Parathyroid adenoma (tissue), 2 donors: ENCODE data around the gene RAE1.

ENCODE experiments used
- H2AFZ ChIP-seq: fragments of 300-600 bp; sonication (generic); one replicate; pipeline ENCODE4 v1.7.0; 2017; ENCODE audit warnings: antibody characterized with exemption, mild to moderate bottlenecking
- H3K27ac ChIP-seq: fragments of 300-600 bp; sonication (generic); one replicate; pipeline ENCODE4 v1.7.0; 2017
- H3K27me3 ChIP-seq: fragments of 300-600 bp; sonication (generic); one replicate; pipeline ENCODE4 v1.7.0; 2017; ENCODE audit warnings: low read length; ENCODE audit not compliant: control insufficient read depth, insufficient read depth
- H3K36me3 ChIP-seq: fragments of 300-600 bp; sonication (generic); one replicate; pipeline ENCODE4 v1.7.0; 2017; ENCODE audit warnings: low read length; ENCODE audit not compliant: control insufficient read depth, insufficient read depth
- H3K4me1 ChIP-seq: fragments of 300-600 bp; sonication (generic); one replicate; pipeline ENCODE4 v1.7.0; 2017; ENCODE audit warnings: control low read depth
- H3K4me2 ChIP-seq: fragments of 300-600 bp; sonication (generic); one replicate; pipeline ENCODE4 v1.7.0; 2017; ENCODE audit warnings: low read length
- H3K4me3 ChIP-seq: fragments of 300-600 bp; sonication (generic); one replicate; pipeline ENCODE4 v1.7.0; 2017; ENCODE audit warnings: low read depth, low read length
- H3K79me2 ChIP-seq: fragments of 300-600 bp; sonication (generic); one replicate; pipeline ENCODE4 v1.7.0; 2017; ENCODE audit warnings: control low read depth
- H3K9ac ChIP-seq: fragments of 300-600 bp; sonication (generic); one replicate; pipeline ENCODE4 v1.7.0; 2017; ENCODE audit warnings: mild to moderate bottlenecking
- H3K9me3 ChIP-seq: fragments of 300-600 bp; sonication (generic); one replicate; pipeline ENCODE4 v1.7.0; 2017; ENCODE audit warnings: low read length; ENCODE audit not compliant: control insufficient read depth
- TF ChIP-seq, protein P1 (sequence below): fragments of 300-600 bp; sonication (generic); IDR thresholded peaks from one replicate; pipeline ENCODE4 v1.7.0; 2017; ENCODE audit warnings: antibody characterized with exemption, mild to moderate bottlenecking
- donor health status: primary hyperparathyroidism.

RAE1 gene

DNA sequence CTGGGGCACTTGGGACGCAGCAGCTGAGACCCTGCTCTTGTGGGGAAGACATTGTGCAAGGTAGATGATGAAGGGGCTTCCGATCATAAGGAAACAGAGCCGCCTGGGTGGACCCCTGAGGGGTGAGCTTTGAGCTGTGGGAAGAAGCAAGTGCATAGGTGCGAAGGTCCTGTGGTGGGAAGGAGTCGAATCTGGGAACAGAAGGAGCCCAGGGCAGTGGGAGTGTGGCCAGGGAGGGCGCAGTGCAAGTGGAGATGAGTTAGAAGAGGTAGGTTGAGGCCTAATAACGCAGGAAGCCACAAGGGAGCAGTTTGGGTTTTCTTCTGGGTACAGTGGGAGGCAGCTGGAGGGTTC, 50.5 kb downstream of the RAE1 start:
- Histone ChIP-seq H3K27ac (no peak overlapping the region), H3K27me3 (no peaks in the 10 kb centered on the region), H3K4me2 (no peak overlapping the region), H3K9me3 (no peaks in the 10 kb centered on the region), H3K4me3 (no peak overlapping the region), H3K9ac (no peak overlapping the region), H3K36me3 (no peaks in the 10 kb centered on the region), H2AFZ (no peak overlapping the region), H3K79me2 (no peaks in the 10 kb centered on the region), H3K4me1 (no peaks in the 10 kb centered on the region)
- TF ChIP-seq, protein P1, sequence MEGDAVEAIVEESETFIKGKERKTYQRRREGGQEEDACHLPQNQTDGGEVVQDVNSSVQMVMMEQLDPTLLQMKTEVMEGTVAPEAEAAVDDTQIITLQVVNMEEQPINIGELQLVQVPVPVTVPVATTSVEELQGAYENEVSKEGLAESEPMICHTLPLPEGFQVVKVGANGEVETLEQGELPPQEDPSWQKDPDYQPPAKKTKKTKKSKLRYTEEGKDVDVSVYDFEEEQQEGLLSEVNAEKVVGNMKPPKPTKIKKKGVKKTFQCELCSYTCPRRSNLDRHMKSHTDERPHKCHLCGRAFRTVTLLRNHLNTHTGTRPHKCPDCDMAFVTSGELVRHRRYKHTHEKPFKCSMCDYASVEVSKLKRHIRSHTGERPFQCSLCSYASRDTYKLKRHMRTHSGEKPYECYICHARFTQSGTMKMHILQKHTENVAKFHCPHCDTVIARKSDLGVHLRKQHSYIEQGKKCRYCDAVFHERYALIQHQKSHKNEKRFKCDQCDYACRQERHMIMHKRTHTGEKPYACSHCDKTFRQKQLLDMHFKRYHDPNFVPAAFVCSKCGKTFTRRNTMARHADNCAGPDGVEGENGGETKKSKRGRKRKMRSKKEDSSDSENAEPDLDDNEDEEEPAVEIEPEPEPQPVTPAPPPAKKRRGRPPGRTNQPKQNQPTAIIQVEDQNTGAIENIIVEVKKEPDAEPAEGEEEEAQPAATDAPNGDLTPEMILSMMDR: no peak

DNA sequence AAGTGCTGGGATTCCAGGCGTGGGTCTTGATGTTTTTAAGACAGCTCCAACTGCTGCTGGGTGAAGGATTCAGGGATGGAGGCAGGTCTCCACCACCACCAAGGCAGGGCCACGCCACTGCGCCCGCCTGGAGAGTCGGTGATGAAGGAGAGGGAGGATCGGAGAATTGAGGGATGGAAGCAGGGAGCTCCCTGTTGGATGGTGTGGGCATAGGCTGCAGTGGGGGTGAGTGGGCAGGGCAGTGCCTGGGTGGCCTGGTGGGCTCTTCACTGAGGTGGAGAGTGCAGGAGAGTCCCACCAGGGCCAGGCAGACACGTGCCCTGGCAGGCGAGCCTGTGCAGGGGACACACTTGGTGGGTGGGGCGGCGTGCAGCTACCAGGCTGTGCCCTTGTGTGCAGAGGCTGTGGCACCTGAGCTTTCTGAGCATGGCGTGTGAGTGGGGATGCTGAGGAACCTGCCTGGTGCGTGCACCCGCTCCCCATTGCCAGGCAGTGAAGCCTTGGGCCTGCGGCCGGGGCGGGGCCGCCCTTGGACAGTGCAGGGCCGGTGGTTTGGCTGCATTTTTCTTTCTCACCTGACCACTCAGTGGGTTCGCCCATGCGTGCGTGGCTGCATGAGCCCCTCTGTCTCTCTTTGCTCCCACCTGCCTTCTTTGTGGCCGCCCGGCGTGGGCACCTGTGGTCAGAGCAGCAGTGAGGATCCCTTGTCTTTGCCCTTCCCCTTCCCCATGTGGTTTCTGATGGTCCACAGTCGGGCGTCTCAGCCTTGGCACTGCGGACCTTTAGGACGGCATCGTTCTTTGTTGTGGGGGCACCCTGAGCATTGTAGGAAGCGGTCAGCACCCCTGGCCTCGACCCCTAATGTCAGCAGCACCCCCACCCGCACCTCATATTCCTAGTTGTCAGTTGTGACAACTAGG, 51.4 kb downstream of the RAE1 start:
- no peaks in the 10 kb centered on the region for H3K27me3 ChIP-seq
- H3K9me3 ChIP-seq: no peaks in the 10 kb centered on the region
- no peak overlapping the region for H3K4me3 ChIP-seq
- no peak overlapping the region for H3K4me2 ChIP-seq
- no peaks in the 10 kb centered on the region for H3K36me3 ChIP-seq
- no peaks in the 10 kb centered on the region for H3K4me1 ChIP-seq
- no peak overlapping the region for H2AFZ ChIP-seq
- TF ChIP-seq, protein P1: no peak
- H3K9ac ChIP-seq: no peak overlapping the region
- H3K79me2 ChIP-seq: no peaks in the 10 kb centered on the region
- H3K27ac ChIP-seq: no peak overlapping the region

DNA sequence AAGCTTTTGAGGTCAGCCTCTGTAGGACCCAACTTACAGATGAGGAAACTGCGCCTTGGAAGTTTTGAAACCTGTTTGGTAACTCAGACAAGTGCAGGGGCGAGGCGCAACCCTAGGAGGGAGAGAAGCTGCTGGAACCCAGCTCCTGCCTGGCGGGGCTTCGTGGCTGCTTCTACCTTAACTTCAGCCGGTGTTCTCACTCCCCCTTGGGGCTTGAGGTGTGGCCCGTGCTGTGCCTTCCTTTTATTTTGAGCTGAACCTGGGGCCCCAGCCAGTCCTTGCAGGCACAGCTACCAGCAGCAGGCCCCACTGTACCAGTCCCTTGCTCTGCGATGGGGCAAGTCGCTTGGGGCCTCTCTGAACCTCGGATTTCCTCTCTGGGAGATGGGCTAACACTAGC, 52.2 kb downstream of the RAE1 start:
- H3K27me3 ChIP-seq: no peaks in the 10 kb centered on the region
- no peak overlapping the region for H3K27ac ChIP-seq
- no peak overlapping the region for H3K4me2 ChIP-seq
- no peaks in the 10 kb centered on the region for H3K79me2 ChIP-seq
- TF ChIP-seq, protein P1: no peak
- no peak overlapping the region for H3K4me3 ChIP-seq
- no peaks in the 10 kb centered on the region for H3K4me1 ChIP-seq
- H2AFZ ChIP-seq: no peak overlapping the region
- H3K9me3 ChIP-seq: no peaks in the 10 kb centered on the region
- no peak overlapping the region for H3K9ac ChIP-seq
- H3K36me3 ChIP-seq: no peaks in the 10 kb centered on the region

DNA sequence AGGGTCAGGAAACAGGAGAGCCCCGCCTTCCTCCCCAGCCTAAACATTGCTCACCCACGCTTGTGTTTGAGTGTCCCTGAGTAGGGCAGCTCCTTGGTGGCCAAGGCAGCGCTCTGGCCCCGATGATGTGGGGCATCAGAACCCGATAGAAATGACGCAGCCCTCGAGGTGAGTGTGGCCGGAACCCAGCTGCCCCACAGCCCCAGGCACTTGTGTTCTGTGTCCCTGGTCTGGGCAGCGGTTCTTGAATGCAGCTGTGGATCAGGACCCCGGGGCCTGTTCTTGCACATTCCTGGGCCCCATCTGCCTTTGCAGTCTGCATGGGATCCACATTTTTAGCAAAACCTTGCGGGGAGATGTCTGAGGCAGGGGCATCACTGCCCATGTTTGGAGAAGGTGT, 53.0 kb downstream of the RAE1 start:
- TF ChIP-seq, protein P1: no peak
- H3K27me3 ChIP-seq: no peaks in the 10 kb centered on the region
- H3K4me1 ChIP-seq: no peaks in the 10 kb centered on the region
- no peaks in the 10 kb centered on the region for H3K36me3 ChIP-seq
- no peak overlapping the region for H3K9ac ChIP-seq
- H3K27ac ChIP-seq: no peak overlapping the region
- no peaks in the 10 kb centered on the region for H3K79me2 ChIP-seq
- no peak overlapping the region for H3K4me2 ChIP-seq
- H3K9me3 ChIP-seq: no peaks in the 10 kb centered on the region
- H3K4me3 ChIP-seq: no peak overlapping the region
- no peak overlapping the region for H2AFZ ChIP-seq
